Testis (tissue), 2 donors: Measurements from ENCODE around the gene ST7.

Source experiments
- POLR2A ChIP-seq: fragments of 450-650 bp; IDR thresholded peaks from one replicate; pipeline ENCODE4 v1.6.1; 2017; ENCODE audit warnings: antibody characterized with exemption, mild to moderate bottlenecking, moderate library complexity
- TF ChIP-seq, protein P1 (sequence below), 3 experiments: fragments of 450-650 bp in 2 of 3; fragments of 200-600 bp in 1 of 3; sonication (generic) in 1 of 3; IDR thresholded peaks; one replicate each; pipeline ENCODE4 v1.5.1; 2016 to 2019; ENCODE audit warnings: antibody characterized with exemption in 3 of 3, mild to moderate bottlenecking in 2 of 3, moderate library complexity in 1 of 3

DNA sequence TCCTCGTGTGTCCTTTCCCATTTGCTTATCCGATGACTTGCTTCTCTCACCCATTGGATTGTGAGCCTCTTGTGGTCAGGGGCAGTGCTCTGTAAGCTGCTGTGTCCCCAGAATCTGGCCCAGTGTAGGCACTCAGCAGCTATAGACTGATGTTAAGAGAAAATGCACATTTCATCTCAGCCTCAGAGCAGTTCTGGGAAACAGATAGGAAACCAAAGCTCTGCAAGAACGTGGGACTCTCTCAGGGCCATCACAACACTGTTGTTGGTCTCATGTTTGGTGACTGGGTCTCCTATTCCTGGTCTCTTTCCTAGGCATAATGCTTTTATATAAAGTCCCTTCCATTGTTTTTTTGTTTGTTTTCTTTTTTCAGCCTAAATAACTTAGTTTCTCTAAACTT is 141.2 kb downstream of the ST7 start:
- TF ChIP-seq, protein P1, sequence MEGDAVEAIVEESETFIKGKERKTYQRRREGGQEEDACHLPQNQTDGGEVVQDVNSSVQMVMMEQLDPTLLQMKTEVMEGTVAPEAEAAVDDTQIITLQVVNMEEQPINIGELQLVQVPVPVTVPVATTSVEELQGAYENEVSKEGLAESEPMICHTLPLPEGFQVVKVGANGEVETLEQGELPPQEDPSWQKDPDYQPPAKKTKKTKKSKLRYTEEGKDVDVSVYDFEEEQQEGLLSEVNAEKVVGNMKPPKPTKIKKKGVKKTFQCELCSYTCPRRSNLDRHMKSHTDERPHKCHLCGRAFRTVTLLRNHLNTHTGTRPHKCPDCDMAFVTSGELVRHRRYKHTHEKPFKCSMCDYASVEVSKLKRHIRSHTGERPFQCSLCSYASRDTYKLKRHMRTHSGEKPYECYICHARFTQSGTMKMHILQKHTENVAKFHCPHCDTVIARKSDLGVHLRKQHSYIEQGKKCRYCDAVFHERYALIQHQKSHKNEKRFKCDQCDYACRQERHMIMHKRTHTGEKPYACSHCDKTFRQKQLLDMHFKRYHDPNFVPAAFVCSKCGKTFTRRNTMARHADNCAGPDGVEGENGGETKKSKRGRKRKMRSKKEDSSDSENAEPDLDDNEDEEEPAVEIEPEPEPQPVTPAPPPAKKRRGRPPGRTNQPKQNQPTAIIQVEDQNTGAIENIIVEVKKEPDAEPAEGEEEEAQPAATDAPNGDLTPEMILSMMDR (IDR thresholded peaks at IDR 0.05), result no peak
- no peak for TF ChIP-seq POLR2A
